Left ventricle myocardium inferior (tissue), 1 donor: Measurements from ENCODE around the gene RALGPS1. TPM values are rescaled to one million over a fixed set of nuclear protein-coding genes. Genes with fewer than 3 reads are reported as not detected.

ENCODE experiments used
- DNase-seq: peaks from one replicate; pipeline ENCODE4 v3.0.0-alpha.2; 2020
- H3K27ac ChIP-seq: fragments of 200-600 bp; replicated peaks from 2 replicates; pipeline ENCODE4 v1.8.0; 2021
- H3K27me3 ChIP-seq: fragments of 200-600 bp; 2 replicates; pipeline ENCODE4 v1.8.0; 2021; ENCODE audit warnings: low read depth
- H3K36me3 ChIP-seq: fragments of 200-600 bp; 2 replicates; pipeline ENCODE4 v1.8.0; 2021
- H3K4me1 ChIP-seq: fragments of 200-600 bp; 2 replicates; pipeline ENCODE4 v1.8.0; 2021
- H3K4me3 ChIP-seq: fragments of 200-600 bp; 2 replicates; pipeline ENCODE4 v1.8.0; 2021; ENCODE audit warnings: mild to moderate bottlenecking, moderate library complexity
- H3K9me3 ChIP-seq: fragments of 200-600 bp; replicated peaks from 2 replicates; pipeline ENCODE4 v1.8.0; 2021
- intact Hi-C: fragments of 100-400 bp; cut with micrococcal nuclease; formaldehyde crosslinking; loops from one replicate; pipeline ENCODE4 v1.11.0; 2022
- total RNA-seq: library from RNA; stranded (reverse); fragmentation: NEBNext Ultra II Directional; extraction: Animal tissue kit (Norgen Biotek cat#: 25700); gene quantifications from one replicate; pipeline ENCODE4 v1.2.1, GENCODE V29; 2021
- TF ChIP-seq, protein P1 (sequence below): fragments of 200-600 bp; IDR thresholded peaks from 2 replicates; pipeline ENCODE4 v1.8.0; 2021; ENCODE audit warnings: antibody characterized with exemption, mild to moderate bottlenecking, borderline replicate concordance
- donor health status: DM: no; HTN: yes; CAD: no; lungs with severe emphysema.

The RALGPS1 gene
- total RNA-seq, 1 donor from 2014 or later, result 18.9 TPM

DNA sequence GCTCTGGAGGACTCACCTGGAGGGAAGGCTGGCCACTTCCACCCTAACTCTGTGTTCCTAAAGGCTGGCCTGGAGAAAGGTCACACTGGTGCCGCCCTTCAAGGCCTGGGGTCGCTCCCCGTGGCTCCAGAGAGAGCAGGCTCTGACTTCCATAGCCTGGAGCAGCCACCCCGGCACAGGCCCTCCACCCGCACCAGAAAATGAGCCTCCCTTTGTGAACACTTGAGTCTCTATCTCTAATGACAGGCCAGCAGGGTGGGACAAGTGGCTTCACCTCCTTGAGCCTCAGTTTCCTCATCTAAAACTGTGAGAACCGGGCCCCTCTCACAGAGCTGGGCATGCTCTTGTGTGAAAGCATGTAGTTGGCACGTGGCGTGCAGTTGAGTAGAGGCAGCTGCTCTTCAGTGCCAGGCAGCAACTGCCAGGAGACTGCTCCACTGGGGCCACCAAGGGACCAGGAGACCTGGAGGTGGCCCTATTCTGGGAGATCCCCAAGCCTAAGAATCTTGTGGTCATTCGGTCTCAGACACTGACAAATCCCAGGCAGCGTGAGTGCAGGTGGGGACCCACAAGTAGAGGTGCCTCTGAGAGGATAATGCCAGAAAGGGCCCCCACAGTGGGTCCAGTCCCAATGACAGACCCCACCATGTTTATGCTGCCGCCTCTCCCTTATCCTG, 293.3 kb downstream of the RALGPS1 start:
- Histone ChIP-seq H3K4me1 (peaks cover 10% of the 10 kb centered on the region), H3K4me3 (no peak overlapping the region), H3K9me3 (no peaks in the 10 kb centered on the region), H3K27ac (no peak overlapping the region), H3K36me3 (no peaks in the 10 kb centered on the region), H3K27me3 (no peaks in the 10 kb centered on the region)
- intact Hi-C loops, result no loop called here
- DNase-seq, result peak; percentile 8
- TF ChIP-seq, protein P1, sequence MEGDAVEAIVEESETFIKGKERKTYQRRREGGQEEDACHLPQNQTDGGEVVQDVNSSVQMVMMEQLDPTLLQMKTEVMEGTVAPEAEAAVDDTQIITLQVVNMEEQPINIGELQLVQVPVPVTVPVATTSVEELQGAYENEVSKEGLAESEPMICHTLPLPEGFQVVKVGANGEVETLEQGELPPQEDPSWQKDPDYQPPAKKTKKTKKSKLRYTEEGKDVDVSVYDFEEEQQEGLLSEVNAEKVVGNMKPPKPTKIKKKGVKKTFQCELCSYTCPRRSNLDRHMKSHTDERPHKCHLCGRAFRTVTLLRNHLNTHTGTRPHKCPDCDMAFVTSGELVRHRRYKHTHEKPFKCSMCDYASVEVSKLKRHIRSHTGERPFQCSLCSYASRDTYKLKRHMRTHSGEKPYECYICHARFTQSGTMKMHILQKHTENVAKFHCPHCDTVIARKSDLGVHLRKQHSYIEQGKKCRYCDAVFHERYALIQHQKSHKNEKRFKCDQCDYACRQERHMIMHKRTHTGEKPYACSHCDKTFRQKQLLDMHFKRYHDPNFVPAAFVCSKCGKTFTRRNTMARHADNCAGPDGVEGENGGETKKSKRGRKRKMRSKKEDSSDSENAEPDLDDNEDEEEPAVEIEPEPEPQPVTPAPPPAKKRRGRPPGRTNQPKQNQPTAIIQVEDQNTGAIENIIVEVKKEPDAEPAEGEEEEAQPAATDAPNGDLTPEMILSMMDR, result no peak

DNA sequence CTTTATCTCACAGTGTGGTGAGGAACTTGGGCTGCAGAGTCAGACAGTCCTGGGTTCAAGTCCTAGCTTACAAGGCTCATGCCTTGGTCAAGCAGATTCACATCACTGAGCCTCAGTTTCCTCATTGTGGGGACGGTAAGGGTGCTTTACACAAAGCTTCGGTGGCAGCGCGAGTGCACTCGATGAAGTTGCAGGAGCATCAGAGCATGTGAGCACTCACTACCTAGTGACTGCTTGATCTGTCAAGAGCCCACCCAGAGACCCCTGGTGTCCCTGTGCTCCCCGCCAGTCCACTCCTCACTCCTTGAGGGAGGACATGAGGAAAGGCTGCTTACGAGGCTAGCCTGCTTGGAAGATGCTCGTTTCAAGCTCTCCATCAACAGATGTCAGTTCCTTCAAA, 293.8 kb downstream of the RALGPS1 start:
- Histone ChIP-seq H3K4me3 (no peak overlapping the region), H3K4me1 (peaks cover 10% of the 10 kb centered on the region), H3K27ac (no peak overlapping the region), H3K27me3 (no peaks in the 10 kb centered on the region), H3K36me3 (no peaks in the 10 kb centered on the region), H3K9me3 (no peaks in the 10 kb centered on the region)
- TF ChIP-seq, protein P1, result no peak
- DNase-seq, result no peak
- intact Hi-C loops, result no loop called here

DNA sequence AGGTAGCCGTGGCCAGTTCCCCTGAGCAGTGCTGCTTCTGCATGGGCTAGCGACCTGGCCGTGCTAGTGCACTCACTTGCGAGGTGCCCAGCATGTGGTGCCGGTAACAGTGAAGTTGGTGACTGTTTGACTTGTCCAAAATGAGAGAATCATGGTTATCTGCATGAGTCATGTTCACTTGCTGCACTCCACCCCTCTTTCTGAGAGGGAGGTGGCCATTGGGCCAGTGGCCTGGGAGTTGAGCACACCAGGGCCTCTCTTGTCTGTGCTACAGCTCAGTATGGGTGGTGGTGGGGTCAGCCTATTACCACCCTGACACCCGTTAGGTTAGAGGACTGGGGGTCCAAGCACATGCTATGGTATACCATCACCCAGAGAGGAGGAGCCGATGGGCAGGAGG, 294.6 kb downstream of the RALGPS1 start:
- no peaks in the 10 kb centered on the region for H3K36me3 ChIP-seq
- intact Hi-C loops, result no loop called here

DNA sequence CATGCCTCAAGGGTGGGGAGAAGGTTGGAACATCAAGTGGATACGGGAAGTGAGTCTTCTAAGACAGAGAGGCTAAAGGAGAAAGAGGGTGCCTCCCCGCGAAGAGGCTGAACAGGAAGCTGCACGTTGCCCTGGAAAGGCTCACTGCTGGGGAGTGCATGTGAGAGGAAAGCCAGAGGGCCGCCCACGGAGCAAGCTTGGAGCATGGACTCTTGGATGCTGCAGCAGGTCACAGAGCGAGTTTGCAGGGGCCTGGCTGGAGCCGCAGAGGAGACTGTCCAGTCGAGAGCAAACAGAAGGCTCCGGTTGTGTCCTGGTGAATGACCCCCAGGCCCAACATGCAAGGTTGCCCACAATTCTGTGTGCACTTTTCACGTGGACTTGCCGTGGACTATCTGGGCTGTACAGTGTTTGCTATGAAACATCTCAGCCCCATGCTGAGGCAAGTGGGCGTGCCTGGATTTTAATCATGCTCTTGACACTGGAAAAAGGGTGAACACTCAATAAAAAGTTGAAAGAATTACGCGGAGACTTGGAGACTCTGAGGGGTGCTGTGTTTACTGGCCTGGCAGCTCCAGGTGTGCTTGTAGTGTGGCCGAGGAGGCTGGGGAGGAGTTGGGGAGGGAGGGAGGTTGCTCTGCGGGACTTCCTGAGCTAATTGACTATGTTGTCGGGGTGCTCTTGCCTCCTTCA, 295.5 kb downstream of the RALGPS1 start:
- peaks cover 10% of the 10 kb centered on the region for H3K4me1 ChIP-seq
- H3K4me3 ChIP-seq, result no peak overlapping the region
- no peak overlapping the region for H3K27ac ChIP-seq
- TF ChIP-seq, protein P1, result no peak
- H3K9me3 ChIP-seq, result no peaks in the 10 kb centered on the region
- intact Hi-C loops, result no loop called here
- no peak for DNase-seq
- H3K36me3 ChIP-seq, result no peaks in the 10 kb centered on the region
- H3K27me3 ChIP-seq, result no peaks in the 10 kb centered on the region

More for the DNA sequence above, 294.6 kb downstream of the RALGPS1 start:
- Histone ChIP-seq H3K27me3 (no peaks in the 10 kb centered on the region), H3K4me1 (peaks cover 10% of the 10 kb centered on the region), H3K4me3 (no peak overlapping the region), H3K9me3 (no peaks in the 10 kb centered on the region), H3K27ac (no peak overlapping the region)
- no peak for DNase-seq
- TF ChIP-seq, protein P1, result no peak

DNA sequence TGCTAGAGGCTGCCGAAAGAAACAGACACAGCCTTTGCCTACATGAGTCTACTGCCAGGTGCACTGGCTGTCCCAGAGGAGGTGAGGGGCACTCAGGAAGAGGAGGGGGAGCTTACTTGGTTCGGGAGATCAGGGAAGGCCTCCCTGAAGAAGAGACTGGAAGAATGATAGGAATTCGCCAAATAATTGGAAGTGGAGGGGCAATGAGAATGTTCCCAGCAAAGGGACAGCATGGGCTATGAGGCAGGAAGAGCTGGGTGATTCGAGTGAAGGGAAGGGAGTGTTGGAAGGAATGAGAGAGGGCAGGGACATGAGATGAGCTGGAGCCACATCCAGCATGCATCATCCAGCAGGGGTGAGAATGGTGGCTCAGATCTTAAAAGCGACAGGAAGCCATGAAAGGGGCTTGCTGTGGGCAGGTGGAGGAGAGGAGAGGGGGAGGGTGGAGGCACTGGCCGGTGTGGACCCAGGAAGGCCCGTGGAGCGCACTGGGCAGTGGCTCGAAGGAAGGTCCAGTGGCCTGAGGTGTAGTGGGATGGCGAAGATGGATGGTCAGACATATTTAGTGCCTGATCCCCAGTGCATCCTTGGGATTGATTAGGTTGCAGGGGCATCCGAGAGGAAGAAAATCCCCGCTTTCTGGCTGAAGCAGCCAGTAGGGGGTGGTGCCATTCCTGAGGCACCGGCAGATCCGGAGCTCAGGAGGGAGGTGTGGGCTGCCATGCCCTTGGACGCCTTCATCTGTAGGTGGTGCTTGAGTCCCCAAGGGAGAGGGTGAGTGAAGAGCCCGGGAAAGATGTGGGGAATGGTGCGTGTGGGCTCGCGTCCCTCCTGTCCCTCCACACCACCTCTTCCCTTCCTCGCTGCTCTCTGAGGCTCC, 296.5 kb downstream of the RALGPS1 start:
- no peak overlapping the region for H3K27ac ChIP-seq
- H3K9me3 ChIP-seq, result no peaks in the 10 kb centered on the region
- no peak overlapping the region for H3K4me3 ChIP-seq
- DNase-seq, result no peak
- intact Hi-C loops, result no loop called here
- no peaks in the 10 kb centered on the region for H3K36me3 ChIP-seq
- no peaks in the 10 kb centered on the region for H3K27me3 ChIP-seq
- peaks cover 3% of the 10 kb centered on the region for H3K4me1 ChIP-seq
- TF ChIP-seq, protein P1, result no peak
